KOPT-K1 (cell line): ENCODE measurements around the gene TESK2.
A peak's percentile ranks its signal among the peaks of the same experiment; 100 is the strongest.
"Not testable (repeated sequence)": the region's sequence is repeated elsewhere in the genome, so short reads cannot be mapped to it uniquely, and the experiment has no call there.

ENCODE experiments used
- H3K27ac ChIP-seq: fragments of 200-600 bp; sonication (generic); 2 replicates; pipeline ENCODE4 v1.5.1; 2016; ENCODE audit warnings: antibody characterized with exemption, mild to moderate bottlenecking, low read depth, low read length; ENCODE audit not compliant: poor library complexity, severe bottlenecking
- H3K36me3 ChIP-seq: fragments of 200-600 bp; sonication (generic); 2 replicates; pipeline ENCODE4 v1.5.1; 2017; ENCODE audit warnings: antibody characterized with exemption, mild to moderate bottlenecking, low read length, moderate library complexity; ENCODE audit not compliant: insufficient read depth
- H3K9me3 ChIP-seq: fragments of 200-600 bp; sonication (generic); 2 replicates; pipeline ENCODE4 v1.5.1; 2017; ENCODE audit warnings: antibody characterized with exemption, low read length, mild to moderate bottlenecking; ENCODE audit not compliant: insufficient read depth, poor library complexity, severe bottlenecking

The TESK2 gene

DNA sequence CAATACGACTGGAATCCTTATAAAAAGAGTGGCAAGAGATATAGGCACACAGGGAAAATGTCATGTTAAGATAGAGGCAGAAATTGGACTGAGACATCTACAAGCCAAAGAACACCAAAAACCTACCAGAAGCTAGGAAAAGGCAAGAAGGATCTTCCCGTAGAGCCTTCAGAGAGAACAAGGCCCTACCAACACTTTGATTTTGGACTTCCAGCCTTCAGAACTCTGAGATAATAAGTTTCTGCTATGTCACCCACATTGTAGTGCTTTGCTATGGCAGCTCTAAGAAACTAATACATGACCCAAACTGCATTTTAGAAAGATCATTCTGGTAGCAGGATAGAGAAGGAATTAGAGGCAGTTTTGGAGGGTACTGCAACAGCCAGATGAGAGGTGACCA lies 126.7 kb downstream of the TESK2 start:
- no peaks in the 10 kb centered on the region for H3K9me3 ChIP-seq
- H3K27ac ChIP-seq: no peak overlapping the region
- no peaks in the 10 kb centered on the region for H3K36me3 ChIP-seq

DNA sequence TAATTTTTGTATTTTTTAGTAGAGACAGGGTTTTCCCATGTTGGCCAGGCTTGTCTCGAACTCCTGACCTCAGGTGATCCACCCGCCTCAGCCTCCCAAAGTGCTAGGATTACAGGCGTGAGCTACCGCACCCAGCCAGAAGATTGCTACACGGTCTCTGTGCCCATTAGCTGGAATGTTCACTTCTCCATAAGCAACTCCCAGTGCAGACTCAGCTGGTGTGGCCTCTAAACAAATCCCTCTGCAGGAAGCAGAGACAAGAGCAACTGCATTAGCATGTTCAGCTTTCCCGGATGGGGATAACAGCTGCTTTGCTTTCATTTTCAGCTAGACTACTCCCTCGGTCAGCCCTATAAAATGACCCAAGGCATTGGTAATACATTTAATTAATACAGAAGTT lies 130.0 kb downstream of the TESK2 start:
- H3K9me3 ChIP-seq, H3K27ac ChIP-seq, H3K36me3 ChIP-seq: not testable (repeated sequence)

DNA sequence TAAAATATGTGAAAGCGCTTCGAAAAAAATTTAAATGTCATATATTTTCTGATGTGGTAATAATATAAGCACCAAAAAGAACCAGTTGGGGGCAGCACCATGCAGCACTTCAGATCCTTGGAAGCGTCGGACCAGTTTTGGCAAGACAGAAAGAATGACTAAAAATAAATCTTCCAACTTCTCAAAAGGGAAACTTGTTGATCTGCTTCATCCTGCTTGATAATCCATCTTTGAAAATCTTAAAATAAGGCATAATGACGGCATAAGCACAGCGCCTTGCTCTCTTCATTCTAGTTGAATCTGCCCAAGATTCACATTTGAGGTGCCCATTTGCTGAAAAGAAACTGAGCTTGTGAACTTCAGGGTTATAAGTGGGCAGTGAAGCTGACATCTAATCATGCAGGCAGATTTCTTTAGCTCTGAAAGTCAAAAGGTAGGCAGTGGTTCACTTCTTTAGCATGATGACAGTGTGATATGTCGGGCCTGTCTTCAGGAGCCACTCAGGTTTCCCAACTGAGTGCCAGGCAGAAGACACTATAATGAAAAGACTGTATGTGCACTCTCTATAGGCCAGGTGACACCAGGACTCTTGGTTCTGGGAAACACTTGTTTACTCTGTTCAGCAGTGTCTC lies 131.0 kb downstream of the TESK2 start:
- no peaks in the 10 kb centered on the region for H3K36me3 ChIP-seq
- no peaks in the 10 kb centered on the region for H3K9me3 ChIP-seq
- H3K27ac ChIP-seq: no peak overlapping the region

DNA sequence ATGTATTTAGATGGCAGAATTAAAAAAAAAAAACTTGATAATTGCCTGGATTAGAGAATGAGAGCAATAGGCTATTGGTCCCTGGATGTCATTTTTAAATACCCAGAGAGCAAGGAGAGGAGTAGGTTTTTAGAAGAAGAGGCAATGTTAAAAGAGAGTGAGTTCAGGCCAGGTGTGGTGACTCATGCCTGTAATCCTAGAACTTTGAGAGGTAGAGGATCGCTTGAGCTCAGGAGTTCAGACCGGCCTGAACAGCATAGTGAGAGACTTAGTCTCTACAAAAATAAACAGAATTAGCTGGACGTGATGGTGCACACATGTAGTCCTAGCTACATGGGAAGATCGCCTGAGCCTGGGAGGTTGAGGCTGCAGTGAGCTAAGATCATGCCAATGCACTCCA lies 134.8 kb downstream of the TESK2 start:
- H3K36me3 ChIP-seq: no peaks in the 10 kb centered on the region
- H3K27ac ChIP-seq: no peak overlapping the region
- no peaks in the 10 kb centered on the region for H3K9me3 ChIP-seq

DNA sequence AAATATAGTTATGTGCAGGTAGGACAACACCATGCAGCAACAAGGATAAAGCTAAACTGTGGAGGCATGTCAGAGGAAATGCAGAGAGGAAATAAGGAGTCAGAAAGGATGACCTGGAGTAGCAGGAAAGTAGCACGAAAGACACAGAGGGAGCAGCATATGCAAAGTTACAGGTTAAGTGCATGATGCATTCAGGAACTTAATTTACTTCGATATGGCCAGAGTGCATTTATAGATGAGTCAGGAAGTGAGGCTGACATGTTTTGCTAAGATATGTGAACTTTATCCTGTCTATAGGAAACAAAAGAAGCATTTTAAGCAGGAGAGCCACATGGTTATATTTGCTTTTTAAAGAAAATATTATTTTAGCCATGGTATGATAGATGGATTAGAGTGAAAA lies 135.3 kb downstream of the TESK2 start:
- H3K27ac ChIP-seq: no peak overlapping the region
- H3K9me3 ChIP-seq: no peaks in the 10 kb centered on the region
- H3K36me3 ChIP-seq: no peaks in the 10 kb centered on the region

DNA sequence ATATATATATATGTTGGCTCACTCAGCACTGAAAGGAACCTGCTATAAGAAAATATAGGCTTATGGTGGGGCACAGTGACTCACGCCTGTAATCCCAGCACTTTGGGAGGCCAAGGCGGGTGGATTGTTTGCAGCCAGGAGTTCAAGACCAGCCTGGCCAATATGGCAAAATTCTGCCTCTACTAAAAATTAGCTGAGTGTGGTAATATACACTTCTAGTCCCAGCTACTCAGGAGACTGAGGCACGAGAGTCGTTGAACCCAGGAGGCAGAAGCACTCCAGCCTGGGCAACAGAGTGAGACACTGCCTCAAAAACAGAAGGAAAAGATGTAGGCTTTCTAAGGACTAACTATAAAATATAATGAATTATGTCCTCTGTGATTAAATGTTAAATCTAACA lies 136.1 kb downstream of the TESK2 start:
- no peaks in the 10 kb centered on the region for H3K36me3 ChIP-seq
- no peak overlapping the region for H3K27ac ChIP-seq
- no peaks in the 10 kb centered on the region for H3K9me3 ChIP-seq

DNA sequence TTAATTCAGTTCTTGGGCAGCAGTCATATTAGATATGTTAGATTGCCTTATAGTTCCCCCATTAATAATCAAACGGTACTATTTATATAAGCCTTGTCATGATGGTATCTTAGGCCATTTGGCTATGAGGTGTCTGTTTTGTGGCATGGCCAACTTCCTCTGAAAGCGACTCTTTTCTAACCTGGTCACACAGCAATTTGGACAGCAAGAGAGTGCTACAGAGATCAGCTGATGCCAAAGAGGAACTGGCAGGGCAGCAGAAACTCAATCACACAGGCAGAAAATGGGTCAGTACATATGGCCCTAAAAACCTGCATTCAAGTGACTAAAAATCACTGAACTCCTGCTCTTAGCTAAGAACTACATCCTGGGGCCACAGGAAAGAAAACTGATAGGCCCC lies 137.3 kb downstream of the TESK2 start:
- no peak overlapping the region for H3K27ac ChIP-seq
- H3K9me3 ChIP-seq: no peaks in the 10 kb centered on the region
- H3K36me3 ChIP-seq: no peaks in the 10 kb centered on the region

DNA sequence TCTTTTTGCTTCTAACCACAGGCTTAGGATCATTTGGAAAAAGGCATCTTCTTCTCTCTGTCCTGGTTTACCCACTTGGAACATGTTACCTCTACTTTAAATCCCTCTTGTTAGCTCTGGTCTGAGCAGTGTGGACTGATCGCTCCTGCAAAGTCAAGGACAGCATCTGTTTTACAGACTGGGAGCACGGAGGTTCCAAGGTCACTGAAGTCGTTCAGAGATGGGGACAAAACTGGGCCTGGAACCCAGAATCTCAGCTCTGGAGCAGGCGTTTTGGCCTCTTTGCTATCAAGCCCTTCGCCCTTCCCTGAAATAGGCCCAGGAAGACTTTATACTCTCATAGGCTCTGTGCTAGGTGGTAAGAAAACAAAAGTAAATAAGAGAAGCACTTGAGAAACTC lies 139.5 kb downstream of the TESK2 start:
- peaks cover 7% of the 10 kb centered on the region; the same call in 1 of the 2 replicates for H3K36me3 ChIP-seq
- H3K9me3 ChIP-seq: no peaks in the 10 kb centered on the region
- no peak overlapping the region for H3K27ac ChIP-seq

DNA sequence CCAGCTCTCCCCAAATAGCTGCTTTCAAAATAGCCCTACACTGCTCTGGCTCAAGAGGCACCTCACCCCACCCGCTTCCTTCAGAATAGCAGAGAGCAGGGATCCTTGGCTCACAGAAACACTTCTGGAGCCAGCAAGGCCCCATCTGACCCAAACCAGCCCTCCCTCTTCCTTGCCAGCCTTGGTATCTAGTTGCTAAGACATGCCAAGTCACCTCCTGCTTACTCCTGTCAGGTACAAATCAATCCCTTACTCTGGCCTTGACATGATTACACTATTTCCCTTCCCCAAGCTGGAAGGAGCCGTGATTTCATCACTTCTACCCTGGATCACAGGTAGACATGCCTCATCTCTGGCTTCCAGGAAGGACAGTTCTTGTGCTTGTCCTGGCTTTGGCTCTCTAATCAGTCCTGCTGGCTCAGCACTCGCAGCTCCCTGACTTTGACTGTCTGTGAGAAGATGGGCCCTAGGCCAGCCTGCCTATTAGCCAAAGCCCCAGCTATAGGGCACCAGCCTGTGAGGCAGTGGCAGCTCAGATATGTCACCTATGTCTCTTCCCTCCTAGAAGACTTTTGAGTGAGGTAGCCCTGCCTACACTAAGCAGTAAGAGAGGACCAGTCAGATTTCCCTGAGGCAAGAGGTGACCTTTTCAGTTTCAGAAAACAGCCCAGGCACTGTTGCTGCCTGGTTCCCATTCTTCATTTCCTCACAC lies 141.8 kb downstream of the TESK2 start:
- Histone ChIP-seq H3K36me3 (peaks cover 30% of the 10 kb centered on the region), H3K9me3 (no peaks in the 10 kb centered on the region), H3K27ac (no peak overlapping the region)

DNA sequence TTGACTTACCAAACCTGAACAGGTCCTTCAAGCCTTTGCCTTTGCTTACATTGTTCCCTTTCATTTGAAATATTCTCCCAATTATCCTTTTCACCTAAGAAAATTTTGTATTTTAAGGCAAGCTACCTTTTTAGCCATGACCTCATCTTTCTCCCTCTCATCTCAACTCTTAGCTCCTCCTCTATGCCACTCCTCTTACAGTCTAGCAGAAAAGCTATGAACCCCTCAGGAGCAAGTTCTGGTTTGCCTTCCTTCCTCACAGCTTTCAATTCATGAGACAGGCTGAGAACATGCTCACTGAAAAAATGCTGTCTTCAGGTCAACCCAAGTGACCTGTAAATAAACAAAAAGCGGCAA lies 142.4 kb downstream of the TESK2 start:
- Histone ChIP-seq H3K27ac (no peak overlapping the region), H3K9me3 (no peaks in the 10 kb centered on the region), H3K36me3 (peaks cover 36% of the 10 kb centered on the region)

DNA sequence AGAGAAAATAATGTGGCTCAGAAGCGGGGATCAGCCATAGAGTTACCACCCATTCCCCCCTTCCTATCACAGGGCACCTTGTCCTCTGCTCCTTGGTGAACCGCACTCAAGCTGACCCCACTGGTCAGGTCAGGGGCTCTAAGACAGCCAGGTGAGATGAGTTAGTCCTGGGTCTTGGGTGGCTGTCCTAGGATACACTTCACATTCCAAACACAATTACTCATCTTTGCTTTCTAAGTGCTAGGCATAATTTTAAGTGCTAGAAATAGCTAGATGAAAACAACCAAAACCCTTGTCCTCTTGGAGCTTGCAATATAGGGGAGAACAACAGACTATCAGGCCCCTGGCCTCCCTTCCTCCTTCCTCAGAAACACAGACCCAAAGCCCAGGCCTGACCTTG lies 142.9 kb downstream of the TESK2 start:
- H3K27ac ChIP-seq: no peak overlapping the region
- peaks cover 41% of the 10 kb centered on the region for H3K36me3 ChIP-seq
- H3K9me3 ChIP-seq: no peaks in the 10 kb centered on the region

DNA sequence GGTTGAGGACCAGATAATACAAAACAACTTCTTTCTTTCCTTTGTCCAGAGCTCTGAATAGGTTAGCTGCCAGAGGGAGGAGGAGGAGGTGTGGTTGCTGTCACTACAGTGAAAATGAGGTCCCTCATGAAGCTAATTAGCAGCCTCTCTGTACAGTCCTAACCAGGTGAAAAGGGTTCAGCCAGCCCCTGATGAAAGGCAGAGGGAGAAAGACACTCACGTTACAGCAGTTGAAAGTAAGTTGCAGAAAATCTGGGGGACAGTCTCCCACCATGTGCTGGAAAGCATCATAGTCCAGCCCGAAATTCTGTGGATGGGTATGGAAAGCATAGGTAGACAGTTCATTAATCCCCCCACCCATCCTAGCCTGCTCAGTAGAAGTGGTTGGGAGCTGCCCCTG lies 144.5 kb downstream of the TESK2 start:
- Histone ChIP-seq H3K9me3 (no peaks in the 10 kb centered on the region), H3K36me3 (peaks cover 57% of the 10 kb centered on the region), H3K27ac (no peak overlapping the region)

DNA sequence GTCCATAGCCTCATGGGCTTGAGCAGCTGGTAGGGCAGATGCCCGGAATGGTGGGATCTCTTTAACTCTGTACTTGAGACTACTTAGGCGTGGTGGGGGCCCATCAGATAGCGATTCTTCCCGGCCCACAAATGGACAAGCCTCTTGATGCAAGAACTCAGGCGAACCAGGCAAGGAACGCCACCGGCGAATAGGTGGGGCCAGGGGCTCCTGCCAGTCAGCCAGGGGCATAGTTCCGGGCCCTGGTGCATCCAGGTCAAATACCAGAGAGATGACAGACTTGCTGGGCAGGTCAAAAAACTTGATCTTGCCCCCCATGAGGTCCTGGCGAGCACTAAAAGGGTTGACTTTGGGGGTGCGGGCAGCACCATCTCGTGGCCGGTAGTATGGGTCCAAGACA lies 145.9 kb downstream of the TESK2 start:
- peaks cover 60% of the 10 kb centered on the region for H3K36me3 ChIP-seq
- H3K27ac ChIP-seq: no peak overlapping the region
- no peaks in the 10 kb centered on the region for H3K9me3 ChIP-seq

DNA sequence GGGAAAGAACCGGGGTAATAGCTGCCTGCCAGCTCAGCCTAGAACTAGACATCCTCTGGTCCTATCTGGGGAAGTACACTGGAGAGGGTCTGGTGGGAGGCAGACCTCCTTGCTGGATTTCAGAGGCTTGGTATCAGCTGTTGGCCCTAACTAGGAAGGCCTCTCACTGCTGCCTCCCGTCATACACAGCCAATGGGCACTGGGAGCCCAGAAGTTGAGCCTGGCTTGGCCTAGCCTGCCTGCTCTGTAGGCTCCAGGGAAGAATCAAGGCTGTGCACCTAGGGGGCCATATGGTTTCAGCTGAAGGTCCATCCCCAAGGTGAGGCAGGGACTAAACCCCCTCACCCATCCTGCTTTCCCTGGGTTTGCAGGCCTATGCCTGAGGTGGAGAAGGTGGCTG lies 146.5 kb downstream of the TESK2 start:
- Histone ChIP-seq H3K27ac (no peak overlapping the region), H3K36me3 (peaks cover 60% of the 10 kb centered on the region), H3K9me3 (no peaks in the 10 kb centered on the region)

DNA sequence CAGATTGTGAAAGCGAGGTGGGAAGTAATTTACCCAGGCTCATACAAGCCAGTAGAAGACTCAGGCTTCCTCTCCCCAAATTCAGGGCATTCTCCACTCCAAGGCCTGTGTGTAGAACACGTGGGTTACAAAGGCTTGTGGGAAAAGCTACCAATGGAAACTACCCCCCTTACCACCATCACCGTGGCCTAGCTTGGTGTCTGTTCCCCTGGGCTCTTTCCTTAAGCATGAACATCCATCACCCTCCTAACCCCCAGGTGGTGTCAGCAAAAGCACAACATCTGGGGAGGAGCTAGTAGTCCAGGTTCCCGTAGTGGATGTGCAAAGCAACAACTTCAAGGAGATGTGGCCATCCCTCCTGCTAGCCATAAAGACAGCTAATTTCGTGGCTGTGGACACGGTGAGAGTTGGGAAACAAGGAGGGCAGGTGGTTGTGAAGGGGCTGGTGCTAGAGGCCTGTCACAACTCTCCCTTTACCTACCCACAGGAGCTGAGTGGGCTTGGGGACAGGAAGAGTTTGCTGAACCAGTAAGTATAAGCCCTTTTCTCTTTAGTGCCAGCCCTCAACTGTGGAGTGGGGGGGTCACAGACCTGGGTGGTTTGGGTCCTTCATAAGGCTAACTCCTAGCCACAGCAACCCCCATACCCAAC lies 150.0 kb downstream of the TESK2 start:
- peaks cover 56% of the 10 kb centered on the region for H3K36me3 ChIP-seq
- no peaks in the 10 kb centered on the region for H3K9me3 ChIP-seq
- peak overlapping the region; percentile 96 for H3K27ac ChIP-seq
